ENCODE measurements around the gene UBE2R2.

DNA sequence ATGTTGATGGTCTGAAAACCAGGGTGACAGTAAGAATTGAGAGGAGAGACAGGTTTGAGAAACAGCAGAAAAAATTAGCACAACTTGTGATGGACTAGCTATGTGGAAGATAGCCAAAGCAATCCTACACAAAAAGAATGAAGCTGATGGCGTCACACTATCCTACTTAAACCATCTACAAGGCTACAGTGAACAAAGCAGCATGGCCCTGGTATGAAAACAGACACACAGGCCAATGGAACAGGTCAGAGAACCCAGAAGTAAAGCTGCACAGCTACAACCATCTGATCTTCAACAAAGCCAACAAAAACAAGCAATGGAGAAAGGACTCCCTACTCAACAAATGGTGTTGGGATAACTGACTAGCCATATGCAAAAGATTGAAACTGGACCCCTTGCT lies 7.5 kb upstream of the UBE2R2 start:
- TF ChIP-seq, protein P1, sequence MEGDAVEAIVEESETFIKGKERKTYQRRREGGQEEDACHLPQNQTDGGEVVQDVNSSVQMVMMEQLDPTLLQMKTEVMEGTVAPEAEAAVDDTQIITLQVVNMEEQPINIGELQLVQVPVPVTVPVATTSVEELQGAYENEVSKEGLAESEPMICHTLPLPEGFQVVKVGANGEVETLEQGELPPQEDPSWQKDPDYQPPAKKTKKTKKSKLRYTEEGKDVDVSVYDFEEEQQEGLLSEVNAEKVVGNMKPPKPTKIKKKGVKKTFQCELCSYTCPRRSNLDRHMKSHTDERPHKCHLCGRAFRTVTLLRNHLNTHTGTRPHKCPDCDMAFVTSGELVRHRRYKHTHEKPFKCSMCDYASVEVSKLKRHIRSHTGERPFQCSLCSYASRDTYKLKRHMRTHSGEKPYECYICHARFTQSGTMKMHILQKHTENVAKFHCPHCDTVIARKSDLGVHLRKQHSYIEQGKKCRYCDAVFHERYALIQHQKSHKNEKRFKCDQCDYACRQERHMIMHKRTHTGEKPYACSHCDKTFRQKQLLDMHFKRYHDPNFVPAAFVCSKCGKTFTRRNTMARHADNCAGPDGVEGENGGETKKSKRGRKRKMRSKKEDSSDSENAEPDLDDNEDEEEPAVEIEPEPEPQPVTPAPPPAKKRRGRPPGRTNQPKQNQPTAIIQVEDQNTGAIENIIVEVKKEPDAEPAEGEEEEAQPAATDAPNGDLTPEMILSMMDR (conservative IDR thresholded peaks at IDR 0.05; ENCODE audit: low read depth, low read length) = no peak
- no peak for TF ChIP-seq RFX5 (IDR thresholded peaks at IDR 0.05; ENCODE audit: low read depth, low read length)
- TF ChIP-seq RAD21 (IDR thresholded peaks at IDR 0.05; ENCODE audit: low read length) = no peak
- no peak for TF ChIP-seq CEBPB (IDR thresholded peaks at IDR 0.05; ENCODE audit: low read depth, low read length)
- TF ChIP-seq RCOR1 (IDR thresholded peaks at IDR 0.05; ENCODE audit: insufficient replicate concordance, low read length) = no peak
- no peak for TF ChIP-seq POLR2A (IDR thresholded peaks at IDR 0.05; ENCODE audit: low read depth, low read length)
